GM18870 (cell line): Measurements from ENCODE around the gene MACROH2A2.
"Not testable (repeated sequence)": the region's sequence is repeated elsewhere in the genome, so short reads cannot be mapped to it uniquely, and the experiment has no call there.

ENCODE experiments used
- ATAC-seq: cut with Tn5 transposase; IDR thresholded peaks from one replicate; pipeline ENCODE4 v1.9.1; 2021; ENCODE audit warnings: moderate library complexity; ENCODE audit not compliant: unreplicated experiment

The MACROH2A2 gene

DNA sequence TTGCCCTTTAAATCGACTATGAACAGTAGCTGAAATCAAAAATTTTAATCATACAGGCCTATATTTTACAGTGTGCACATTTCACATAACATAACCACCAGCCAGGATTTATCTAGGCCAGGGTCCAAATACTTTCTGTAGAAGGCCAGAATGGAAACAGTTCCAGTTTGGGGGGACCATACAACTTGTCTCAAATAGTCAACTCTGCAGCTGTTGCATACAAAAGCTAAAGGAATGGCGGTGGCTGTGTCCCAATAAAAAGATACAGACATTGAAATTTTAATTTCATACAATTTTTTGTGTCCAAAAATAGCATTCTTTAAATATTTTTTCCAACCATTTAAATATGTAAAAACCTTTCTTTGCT lies 94.6 kb downstream of the MACROH2A2 start:
- no peak for ATAC-seq

DNA sequence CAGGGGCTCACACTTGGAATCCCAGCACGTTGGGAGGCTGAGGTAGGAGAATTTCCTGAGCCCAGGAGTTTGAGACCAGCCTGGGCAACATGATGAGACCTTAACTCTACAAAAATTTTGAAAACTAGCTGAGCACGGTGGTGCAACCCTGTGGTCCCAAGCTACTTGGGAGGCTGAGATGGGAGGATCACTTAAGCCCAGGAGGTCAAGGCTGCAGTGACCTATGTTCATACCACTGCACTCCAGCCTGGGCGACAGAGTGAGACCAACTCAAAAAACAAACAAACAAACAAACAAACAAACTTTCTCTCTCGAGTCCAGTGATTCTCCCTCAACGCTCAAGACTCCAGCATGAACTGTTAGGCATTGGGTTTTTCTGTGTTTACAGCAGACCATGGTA lies 95.9 kb downstream of the MACROH2A2 start:
- ATAC-seq, result no peak

DNA sequence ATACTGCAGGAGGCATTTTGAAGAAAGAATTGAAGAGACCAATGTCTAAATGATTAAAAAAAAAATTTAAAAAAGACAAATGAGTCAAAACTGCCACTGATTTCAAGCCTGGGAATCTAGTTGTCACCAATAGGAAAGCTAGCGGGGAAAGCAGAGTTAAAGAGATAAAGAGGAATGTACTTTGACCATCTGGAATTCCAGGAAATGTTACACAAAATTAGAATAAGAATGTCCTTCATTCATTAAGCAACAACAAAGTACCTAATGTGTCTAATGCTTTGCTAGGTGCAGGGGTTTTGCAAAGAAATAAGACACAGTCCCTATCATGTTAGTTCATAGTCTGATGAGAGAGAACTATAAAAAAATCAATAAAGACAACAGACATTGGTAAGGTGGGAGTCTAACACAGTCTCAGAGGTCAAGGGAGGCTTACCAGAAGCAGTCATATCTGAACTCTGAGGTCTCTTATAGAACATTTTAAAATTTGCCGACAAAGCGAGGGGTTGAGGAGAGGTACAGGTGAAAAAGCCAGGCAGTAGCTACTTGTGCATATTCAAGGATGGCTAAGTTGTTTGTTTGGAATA lies 102.7 kb downstream of the MACROH2A2 start:
- ATAC-seq, result no peak

DNA sequence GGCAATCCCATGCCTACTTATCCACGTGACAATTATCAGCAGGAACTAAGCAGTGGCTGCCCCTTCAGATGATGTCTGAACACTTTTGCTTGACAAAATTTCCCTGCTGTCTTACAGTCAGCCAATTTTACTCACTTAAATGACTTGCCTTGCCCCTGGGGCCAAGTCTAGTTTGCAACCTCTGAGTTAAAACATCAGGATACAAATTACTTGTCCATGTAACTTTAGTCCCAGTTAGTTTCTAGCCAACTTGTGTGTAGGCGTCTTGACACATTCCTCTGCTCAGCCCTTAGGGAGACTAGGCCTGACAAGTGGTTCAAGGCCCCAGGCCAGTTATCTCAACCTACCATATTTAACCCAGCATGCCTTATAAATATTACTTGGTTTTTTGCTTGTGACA lies 105.5 kb downstream of the MACROH2A2 start:
- ATAC-seq, result no peak

DNA sequence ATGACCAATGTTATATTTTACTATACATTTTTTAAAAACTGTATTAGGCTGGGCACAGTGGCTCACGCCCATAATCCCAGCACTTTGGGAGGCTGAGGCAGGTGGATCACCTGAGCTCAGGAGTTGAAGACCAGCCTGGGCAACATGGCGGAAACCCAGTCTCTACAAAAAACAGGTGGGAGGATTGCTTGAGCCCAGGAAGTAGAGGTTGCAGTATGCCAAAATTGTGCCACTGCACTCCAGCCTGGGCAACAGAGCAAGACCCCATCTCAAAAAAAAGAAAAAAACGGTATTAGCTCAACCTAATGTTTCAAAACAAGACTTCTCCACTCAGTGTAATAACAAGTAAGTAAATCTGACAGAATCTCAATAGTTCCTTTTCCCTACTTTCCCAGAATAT lies 106.7 kb downstream of the MACROH2A2 start:
- ATAC-seq, result not testable (repeated sequence)

DNA sequence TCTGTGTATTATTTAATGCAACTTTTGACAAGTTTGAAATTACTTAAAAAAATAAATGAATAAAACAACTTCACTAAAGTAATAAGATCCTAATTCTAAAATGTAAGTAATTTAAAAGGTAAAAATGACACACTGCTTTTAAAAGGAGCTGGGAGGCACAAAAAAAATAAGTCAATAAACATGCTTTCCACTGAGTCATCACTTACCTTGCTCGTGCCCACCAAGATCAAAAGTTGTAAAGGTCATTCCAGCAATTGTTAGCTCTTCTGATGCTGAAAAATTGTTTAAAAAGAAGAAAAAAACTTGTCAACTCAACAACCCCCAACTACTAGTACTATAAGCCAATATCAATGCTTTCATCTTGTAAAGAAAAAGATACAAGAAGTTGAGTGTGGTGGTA lies 108.2 kb downstream of the MACROH2A2 start:
- no peak for ATAC-seq
